ENCODE results near the gene ROBO1. TPM values are rescaled to one million over a fixed set of nuclear protein-coding genes. Genes with fewer than 3 reads are reported as not detected.

ROBO1 gene
- total and polyA plus RNA-seq, 2 of the 13 experiments (the other 11 are each of a cell fraction or from before 2014, with no cell fraction given): 52.2 to 71.0 TPM

DNA sequence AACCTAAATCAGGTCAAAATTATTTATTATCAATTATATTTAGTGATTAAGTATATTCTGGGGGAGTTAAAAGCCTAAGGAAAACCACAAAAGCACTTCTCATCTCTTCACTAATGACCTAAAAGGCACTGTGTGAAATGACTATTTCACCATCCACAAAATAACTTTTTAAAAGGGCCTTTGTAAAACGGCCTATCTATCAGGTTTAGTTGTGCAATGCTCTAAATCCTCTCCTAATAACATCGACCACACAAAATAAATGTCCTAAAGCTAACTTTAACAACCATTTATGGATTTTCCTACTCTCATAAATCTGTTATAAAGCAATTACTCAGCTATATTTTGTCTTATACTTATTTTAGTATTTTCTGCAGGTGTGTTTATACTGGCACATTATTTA lies 1066.3 kb downstream of the ROBO1 start:
- Histone ChIP-seq H3K79me2 (ENCODE audit: insufficient read depth, low read length) (no peaks in the 10 kb centered on the region), H3K27me3 (ENCODE audit: control insufficient read depth in 1 of 2, insufficient read depth in 2 of 2, low read length in 2 of 2) (no peaks in the 10 kb centered on the region; a peak in 1 of 5 replicates), H3K27ac (ENCODE audit: extremely low read length, insufficient read depth, low read length) (no peak overlapping the region), H3K9ac (ENCODE audit: insufficient read depth, low read depth, low read length) (no peak overlapping the region), H3K36me3 (replicated peaks in 1 of 2; ENCODE audit: control insufficient read depth in 1 of 2, insufficient read depth in 2 of 2, low read length in 2 of 2) (peaks cover 4 to 6% of the 10 kb centered on the region in 2 experiments; a peak in 2 of 5 replicates), H3K9me3 (ENCODE audit: low read length) (no peaks in the 10 kb centered on the region), H2AFZ (ENCODE audit: low read length) (no peak overlapping the region), H3K4me1 (ENCODE audit: insufficient read depth, low read length) (no peaks in the 10 kb centered on the region), H3K4me2 (ENCODE audit: low read depth, low read length) (no peak overlapping the region), H3K4me3 (replicated peaks in 1 of 3; ENCODE audit: insufficient read depth in 1 of 3, low read depth in 2 of 3, low read length in 3 of 3) (no peak overlapping the region), H4K20me1 (ENCODE audit: insufficient read depth, low read length) (no peaks in the 10 kb centered on the region)
- no peak for ATAC-seq
- no TSS peak for BruUV-seq (replicated peaks)
- FAIRE-seq: no peak
- ChIA-PET CTCF (ENCODE audit: low intra/inter-chr PET ratio, low total read pairs) (no interaction called here), POLR2A (no interaction called here)
- 83% methylated on average over 2 of the region's 2 CpGs for WGBS (ENCODE audit: low lambda C conversion rate)
- no peak for DNase-seq (ENCODE audit: low spot score)
- no peak for TF ChIP-seq SPEN (CRISPR knock-in tag; IDR thresholded peaks at IDR 0.05; ENCODE audit: low read depth)
- no peak for TF ChIP-seq TOPORS (CRISPR knock-in tag; IDR thresholded peaks at IDR 0.05)
- TF ChIP-seq, protein P1, sequence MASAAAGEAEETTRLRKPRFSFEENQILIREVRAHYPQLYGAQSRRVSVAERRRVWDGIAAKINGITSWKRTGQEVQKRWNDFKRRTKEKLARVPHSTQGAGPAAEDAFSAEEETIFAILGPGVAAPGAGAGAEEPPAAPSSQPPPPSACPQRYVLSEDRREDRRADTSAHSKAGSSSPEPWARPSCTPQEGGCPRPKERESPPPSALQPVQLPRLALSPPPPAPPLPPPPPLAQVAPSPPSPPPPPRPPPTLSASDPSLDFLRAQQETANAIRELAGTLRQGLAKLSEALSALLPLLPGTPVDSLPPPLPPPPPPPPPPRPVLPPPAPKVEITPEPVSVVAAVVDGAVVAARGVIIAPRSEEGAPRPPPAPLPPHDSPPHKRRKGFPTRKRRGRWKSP (CRISPR knock-in tag; IDR thresholded peaks at IDR 0.05): no peak
- TF ChIP-seq SRSF9 (IDR thresholded peaks at IDR 0.05; ENCODE audit: borderline replicate concordance, insufficient read depth, low read depth, low read length, poor library complexity, severe bottlenecking): no peak
- no peak for TF ChIP-seq MXI1 (IDR thresholded peaks at IDR 0.05; ENCODE audit: borderline replicate concordance, low read depth, low read length)
- no peak for TF ChIP-seq TBX2 (CRISPR knock-in tag; IDR thresholded peaks at IDR 0.05; ENCODE audit: borderline replicate concordance)
- TF ChIP-seq NFATC3 (CRISPR knock-in tag; IDR thresholded peaks at IDR 0.05): no peak
- no peak for TF ChIP-seq ZNF816 (CRISPR knock-in tag; IDR thresholded peaks at IDR 0.05; ENCODE audit: borderline replicate concordance)
- in situ Hi-C loops (cut with HindIII; ENCODE audit: extremely low pct_ligation_motif_present, low pct_unique_long_range_greater_than_20kb) (no loop called here), intact Hi-C loops (cut with micrococcal nuclease; ENCODE audit: unreplicated experiment) (no loop called here)

DNA sequence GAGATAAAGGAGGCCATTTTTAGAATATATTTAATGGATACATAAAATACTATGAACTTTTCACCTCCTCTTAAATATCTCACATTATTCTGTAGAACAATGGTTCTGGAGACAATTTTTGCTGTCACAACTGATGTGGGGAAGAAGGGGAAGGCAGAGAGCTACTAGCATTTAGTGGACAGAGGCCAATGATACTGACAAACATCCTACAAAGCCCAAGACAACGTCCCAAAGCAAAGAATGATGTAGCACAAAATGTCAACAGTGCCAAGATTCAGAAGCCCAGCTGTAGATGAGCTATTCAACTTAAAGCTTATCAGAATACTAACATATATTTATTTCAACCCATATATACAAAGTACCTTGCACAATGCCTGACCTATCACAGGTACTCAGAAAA lies 1069.4 kb downstream of the ROBO1 start:
- TF ChIP-seq, protein P2, sequence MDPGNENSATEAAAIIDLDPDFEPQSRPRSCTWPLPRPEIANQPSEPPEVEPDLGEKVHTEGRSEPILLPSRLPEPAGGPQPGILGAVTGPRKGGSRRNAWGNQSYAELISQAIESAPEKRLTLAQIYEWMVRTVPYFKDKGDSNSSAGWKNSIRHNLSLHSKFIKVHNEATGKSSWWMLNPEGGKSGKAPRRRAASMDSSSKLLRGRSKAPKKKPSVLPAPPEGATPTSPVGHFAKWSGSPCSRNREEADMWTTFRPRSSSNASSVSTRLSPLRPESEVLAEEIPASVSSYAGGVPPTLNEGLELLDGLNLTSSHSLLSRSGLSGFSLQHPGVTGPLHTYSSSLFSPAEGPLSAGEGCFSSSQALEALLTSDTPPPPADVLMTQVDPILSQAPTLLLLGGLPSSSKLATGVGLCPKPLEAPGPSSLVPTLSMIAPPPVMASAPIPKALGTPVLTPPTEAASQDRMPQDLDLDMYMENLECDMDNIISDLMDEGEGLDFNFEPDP (CRISPR knock-in tag; conservative IDR thresholded peaks at IDR 0.05): no peak
- TF ChIP-seq DPF2 (CRISPR knock-in tag; IDR thresholded peaks at IDR 0.05; ENCODE audit: borderline replicate concordance, low read depth): no peak
- TF ChIP-seq, protein P3, sequence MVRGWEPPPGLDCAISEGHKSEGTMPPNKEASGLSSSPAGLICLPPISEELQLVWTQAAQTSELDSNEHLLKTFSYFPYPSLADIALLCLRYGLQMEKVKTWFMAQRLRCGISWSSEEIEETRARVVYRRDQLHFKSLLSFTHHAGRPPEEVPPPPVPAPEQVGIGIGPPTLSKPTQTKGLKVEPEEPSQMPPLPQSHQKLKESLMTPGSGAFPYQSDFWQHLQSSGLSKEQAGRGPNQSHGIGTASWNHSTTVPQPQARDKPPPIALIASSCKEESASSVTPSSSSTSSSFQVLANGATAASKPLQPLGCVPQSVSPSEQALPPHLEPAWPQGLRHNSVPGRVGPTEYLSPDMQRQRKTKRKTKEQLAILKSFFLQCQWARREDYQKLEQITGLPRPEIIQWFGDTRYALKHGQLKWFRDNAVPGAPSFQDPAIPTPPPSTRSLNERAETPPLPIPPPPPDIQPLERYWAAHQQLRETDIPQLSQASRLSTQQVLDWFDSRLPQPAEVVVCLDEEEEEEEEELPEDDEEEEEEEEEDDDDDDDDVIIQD (CRISPR knock-in tag; IDR thresholded peaks at IDR 0.05; ENCODE audit: low read depth): no peak
- TF ChIP-seq ZSCAN25 (CRISPR knock-in tag; IDR thresholded peaks at IDR 0.05): no peak
- TF ChIP-seq TEAD3 (CRISPR knock-in tag; optimal IDR thresholded peaks at IDR 0.05; ENCODE audit: borderline replicate concordance): no peak
- TF ChIP-seq MED1 (CRISPR knock-in tag; IDR thresholded peaks at IDR 0.05): no peak
- no peak for TF ChIP-seq ERF (CRISPR knock-in tag; IDR thresholded peaks at IDR 0.05)
- POLR2A ChIA-PET: no interaction called here
- no peak overlapping the region for H3K4me2 ChIP-seq (ENCODE audit: low read depth, low read length)
- H4K20me1 ChIP-seq (ENCODE audit: insufficient read depth, low read length): no peaks in the 10 kb centered on the region
- no peak for ATAC-seq
- no peak overlapping the region for H3K27ac ChIP-seq (ENCODE audit: extremely low read length, insufficient read depth, low read length)
- no peaks in the 10 kb centered on the region for H3K9me3 ChIP-seq (ENCODE audit: low read length)
- no peaks in the 10 kb centered on the region; a peak in 1 of 5 replicates for H3K27me3 ChIP-seq (ENCODE audit: control insufficient read depth in 1 of 2, insufficient read depth in 2 of 2, low read length in 2 of 2)
- intact Hi-C loops (cut with micrococcal nuclease; ENCODE audit: unreplicated experiment) (no loop called here), in situ Hi-C loops (cut with HindIII; ENCODE audit: extremely low pct_ligation_motif_present, low pct_unique_long_range_greater_than_20kb) (no loop called here)
- WGBS (ENCODE audit: low lambda C conversion rate): 78% methylated on average over 1 of the region's 1 CpG
- peaks cover 0 to 1% of the 10 kb centered on the region in 2 experiments; a peak in 2 of 5 replicates for H3K36me3 ChIP-seq (replicated peaks in 1 of 2; ENCODE audit: control insufficient read depth in 1 of 2, insufficient read depth in 2 of 2, low read length in 2 of 2)
- H2AFZ ChIP-seq (ENCODE audit: low read length): no peak overlapping the region
- H3K9ac ChIP-seq (ENCODE audit: insufficient read depth, low read depth, low read length): no peak overlapping the region
- no peak for DNase-seq (ENCODE audit: low spot score)
- no peak overlapping the region for H3K4me3 ChIP-seq (replicated peaks in 1 of 3; ENCODE audit: insufficient read depth in 1 of 3, low read depth in 2 of 3, low read length in 3 of 3)
- no TSS peak for BruUV-seq (replicated peaks)
- no peak for FAIRE-seq
- no peaks in the 10 kb centered on the region for H3K79me2 ChIP-seq (ENCODE audit: insufficient read depth, low read length)
- CTCF ChIA-PET (ENCODE audit: low intra/inter-chr PET ratio, low total read pairs): no interaction called here
- H3K4me1 ChIP-seq (ENCODE audit: insufficient read depth, low read length): no peaks in the 10 kb centered on the region
